Measurements from ENCODE around the gene ABCG4. TPM values are rescaled to one million over a fixed set of nuclear protein-coding genes. Genes with fewer than 3 reads are reported as not detected.

ABCG4 gene
- total and polyA plus RNA-seq, 9 of the 15 experiments (the other 6 are each of a cell fraction or from before 2014, with no cell fraction given): 0.03 to 0.11 (median 0.07) TPM; not detected in 4

DNA sequence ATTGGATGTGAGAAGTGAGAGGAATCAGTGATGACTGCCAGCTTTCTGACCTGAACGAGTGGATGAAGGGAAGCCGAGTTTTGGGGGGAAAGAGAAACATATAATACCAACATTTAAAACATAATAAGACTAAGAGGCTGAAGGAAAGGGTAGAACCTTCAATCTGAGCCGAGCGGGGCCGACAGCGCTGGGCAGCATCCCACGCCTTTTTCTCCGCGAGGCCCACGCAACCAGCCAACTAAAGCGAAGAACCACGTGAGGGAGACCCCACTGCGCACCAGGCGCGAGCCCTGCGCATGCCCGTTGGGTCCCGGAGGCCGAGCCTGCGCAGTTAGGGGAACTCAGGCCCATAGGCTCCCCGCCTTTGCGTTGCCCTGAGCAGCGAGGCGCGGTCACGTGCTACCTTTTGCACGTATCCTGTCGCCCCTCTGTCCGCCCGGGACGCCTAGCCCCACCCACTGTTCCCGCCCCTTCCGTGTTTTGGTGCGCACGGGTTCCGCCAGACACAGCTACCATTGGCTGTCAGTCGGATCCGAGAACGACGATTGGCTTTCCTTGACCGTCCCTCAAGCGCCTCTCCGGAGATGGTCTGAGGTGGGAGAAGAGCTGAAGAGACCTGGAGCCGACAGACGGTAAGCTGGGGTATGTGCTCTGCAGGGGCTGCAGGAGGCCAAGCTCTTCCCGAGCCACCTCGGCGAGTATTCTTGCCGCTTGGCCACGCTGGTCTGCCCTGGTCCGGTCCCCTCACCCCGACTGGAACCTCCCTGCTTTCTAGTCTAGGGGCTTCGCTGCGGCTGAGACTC, 27.6 kb upstream of the ABCG4 start, which contains the start of gene HINFP (continued):
- TF ChIP-seq NFE2L1 (tag; IDR thresholded peaks at IDR 0.05; ENCODE audit: borderline replicate concordance, low read depth): no peak
- no peak for TF ChIP-seq POLR2AphosphoS2 (IDR thresholded peaks at IDR 0.05; ENCODE audit: low read length)
- TF ChIP-seq HDAC2 (IDR thresholded peaks at IDR 0.05): no peak; the same call in none of the 2 replicates
- TF ChIP-seq, protein P1, sequence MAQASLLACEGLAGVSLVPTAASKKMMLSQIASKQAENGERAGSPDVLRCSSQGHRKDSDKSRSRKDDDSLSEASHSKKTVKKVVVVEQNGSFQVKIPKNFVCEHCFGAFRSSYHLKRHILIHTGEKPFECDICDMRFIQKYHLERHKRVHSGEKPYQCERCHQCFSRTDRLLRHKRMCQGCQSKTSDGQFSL (CRISPR knock-in tag; IDR thresholded peaks at IDR 0.05): no peak
- TF ChIP-seq, protein P1 (tag; IDR thresholded peaks at IDR 0.05): no peak

DNA sequence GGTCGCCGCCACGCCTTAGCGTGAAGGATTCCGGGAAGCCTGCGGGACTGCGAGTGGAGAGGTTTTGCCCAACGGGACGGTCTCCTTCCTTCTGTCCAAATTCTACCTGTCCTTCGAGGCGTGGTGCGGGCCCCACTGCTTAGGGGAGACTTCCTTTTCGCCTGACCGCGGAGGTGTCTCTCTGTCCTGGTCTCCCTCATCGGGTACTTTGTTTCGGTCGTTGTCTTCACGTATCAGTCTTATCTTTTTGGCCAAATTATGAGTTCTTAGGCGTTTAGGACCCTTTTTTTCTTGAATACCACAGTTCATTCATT, 27.1 kb upstream of the ABCG4 start:
- Histone ChIP-seq H3K27me3 (ENCODE audit: control insufficient read depth in 2 of 2, insufficient read depth in 2 of 2, low read length in 2 of 2) (no peaks in the 10 kb centered on the region), H3K27ac (ENCODE audit: extremely low read depth, low read depth, low read length) (peak overlapping the region; percentile 68), H3K79me2 (ENCODE audit: control insufficient read depth, insufficient read depth, low read length) (peaks cover 24% of the 10 kb centered on the region), H4K20me1 (replicated peaks; ENCODE audit: control insufficient read depth, insufficient read depth, low read length) (no peaks in the 10 kb centered on the region), H3K36me3 (ENCODE audit: control insufficient read depth, insufficient read depth, low read length) (peaks cover 33% of the 10 kb centered on the region), H3K9me1 (ENCODE audit: control insufficient read depth, insufficient read depth, low read length) (no peaks in the 10 kb centered on the region), H3K4me3 (peak overlapping the region; percentile 86), H3K4me2 (ENCODE audit: insufficient read depth, low read length) (peak overlapping the region; percentile 95), H3K4me1 (replicated peaks in 1 of 2; ENCODE audit: control insufficient read depth in 2 of 2, insufficient read depth in 2 of 2, low read length in 2 of 2) (peaks cover 12 to 13% of the 10 kb centered on the region in 2 experiments), H3K9ac (ENCODE audit: insufficient read depth in 1 of 2, low read depth in 2 of 2, low read length in 2 of 2) (peak overlapping the region; percentile 82 to 96), H2AFZ (ENCODE audit: low read depth, low read length) (peak overlapping the region; percentile 96), H3K9me3 (replicated peaks; ENCODE audit: control insufficient read depth, insufficient read depth, low read depth, low read length) (no peaks in the 10 kb centered on the region)
- DNase-seq (ENCODE audit: extremely low read depth in 1 of 4, low spot score in 3 of 4): no peak
- ChIA-PET POLR2A (interaction anchor here (0.7 to 1.6 kb wide), 5 partner anchors 12 to 79 kb away, joined by 3 to 6 read pairs (median 5); partner anchors contain the start of gene C2CD2L), CTCF (ENCODE audit: low intra/inter-chr PET ratio) (interaction anchor here (0.5 kb wide), 1 partner anchor 84 kb away, joined by 3 read pairs; the partner anchor contains the start of gene CBL)
- TSS peak; percentile 80 for BruUV-seq (replicated peaks)
- no peak for FAIRE-seq
- no peak for ATAC-seq
- intact Hi-C loops (cut with micrococcal nuclease) (loop anchor here (2.0 kb wide), 1 partner anchor 19 kb away; no protein-coding TSS in a partner anchor), in situ Hi-C loops (cut with MboI) (no loop called here)
- WGBS (ENCODE audit: insufficient coverage, low coverage, missing lambda C conversion rate): 2% methylated on average over 20 of the region's 20 CpGs
- TF ChIP-seq HDAC6 (IDR thresholded peaks at IDR 0.05; ENCODE audit: low read depth, low read length): no peak
- TF ChIP-seq SETDB1 (IDR thresholded peaks at IDR 0.05; ENCODE audit: low read length): no peak
- TF ChIP-seq ZNF212 (CRISPR knock-in tag; IDR thresholded peaks at IDR 0.05): no peak
- no peak for TF ChIP-seq NR2C2 (CRISPR knock-in tag; IDR thresholded peaks at IDR 0.05)
- TF ChIP-seq NR2C2 (tag; IDR thresholded peaks at IDR 0.05): 0 out of 2 replicates have a peak, but pooled peaks have one; percentile 34
- TF ChIP-seq TRIM24 (IDR thresholded peaks at IDR 0.05): no peak
- peak in 1 of 2 experiments; percentile 65; a peak in 1 of 4 replicates for TF ChIP-seq SIN3A (IDR thresholded peaks at IDR 0.05; ENCODE audit: borderline replicate concordance in 2 of 2, control insufficient read depth in 1 of 2, low read depth in 2 of 2, low read length in 2 of 2)
- 0 out of 2 replicates have a peak, but pooled peaks have one; percentile 11 for TF ChIP-seq DMBX1 (CRISPR knock-in tag; IDR thresholded peaks at IDR 0.05; ENCODE audit: borderline replicate concordance)
- TF ChIP-seq ZNF561 (CRISPR knock-in tag; conservative IDR thresholded peaks at IDR 0.05): no peak
- TF ChIP-seq CREM (IDR thresholded peaks at IDR 0.05; ENCODE audit: low read depth): peak; percentile 2; the same call in 1 of the 2 replicates
- 0 out of 4 replicates have a peak, but pooled peaks of 1 of the 2 experiments have one; percentile 1 for TF ChIP-seq HDAC1 (IDR thresholded peaks at IDR 0.05)
- 0 out of 2 replicates have a peak, but pooled peaks have one; percentile 44 for TF ChIP-seq CBFB (CRISPR knock-in tag; IDR thresholded peaks at IDR 0.05)
- 0 out of 2 replicates have a peak, but pooled peaks have one; percentile 44 for TF ChIP-seq ZNF143 (CRISPR knock-in tag; IDR thresholded peaks at IDR 0.05)
- peak; percentile 24; the same call in 1 of the 2 replicates for TF ChIP-seq SMARCC2 (IDR thresholded peaks at IDR 0.05; ENCODE audit: low read depth)
- no peak for TF ChIP-seq ELF2 (CRISPR knock-in tag; IDR thresholded peaks at IDR 0.05)
- TF ChIP-seq CTBP1 (IDR thresholded peaks at IDR 0.05; ENCODE audit: borderline replicate concordance): peak; percentile 7; the same call in 1 of the 2 replicates
- peak; percentile 12; the same call in 1 of the 2 replicates for TF ChIP-seq ELF1 (tag; IDR thresholded peaks at IDR 0.05)
